ENCODE measurements around the gene CD4.

DNA sequence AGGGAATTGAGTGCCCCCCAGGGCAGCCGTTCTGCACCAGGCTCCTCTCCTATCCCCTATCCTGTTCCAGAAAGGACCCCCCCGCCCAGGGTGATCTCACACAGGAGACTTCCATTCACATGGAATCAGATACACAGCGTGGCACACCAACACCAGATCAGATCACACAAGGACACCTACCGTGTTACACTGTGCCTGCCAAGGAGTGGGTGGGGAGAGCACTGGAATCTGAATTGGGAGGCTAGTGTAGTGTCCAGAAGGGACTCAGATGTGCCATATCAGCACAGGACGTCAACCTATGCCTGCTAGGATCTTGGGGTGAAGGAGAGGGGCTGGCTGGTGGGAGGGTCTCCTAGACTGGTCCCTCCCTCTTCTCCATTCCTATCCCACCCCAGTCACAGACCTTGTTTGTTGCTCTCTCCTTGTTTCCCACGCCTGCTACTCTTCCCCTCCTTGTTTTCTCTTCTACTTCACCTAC is 20.9 kb upstream of the CD4 start:
- no peak for TF ChIP-seq POLR2A (IDR thresholded peaks at IDR 0.05; ENCODE audit: low read depth, low read length)
- TF ChIP-seq POLR2AphosphoS5 (IDR thresholded peaks at IDR 0.05; ENCODE audit: low read depth, low read length): no peak
- no peak for TF ChIP-seq TAF1 (IDR thresholded peaks at IDR 0.05; ENCODE audit: borderline replicate concordance, low read depth, low read length)
